MM.1S (cell line): ENCODE data around the gene GC.
A peak's percentile ranks its signal among the peaks of the same experiment; 100 is the strongest.
"Not testable (repeated sequence)": the region's sequence is repeated elsewhere in the genome, so short reads cannot be mapped to it uniquely, and the experiment has no call there.

Experiments used
- DNase-seq: peaks from one replicate; pipeline ENCODE4 v3.0.0-alpha.2; 2015
- H2AFZ ChIP-seq: fragments of 300-600 bp; sonication (generic); 2 replicates; pipeline ENCODE4 v1.6.0; 2016; ENCODE audit warnings: antibody characterized with exemption, low read length
- H3F3A ChIP-seq: fragments of 300-600 bp; sonication (generic); 2 replicates; pipeline ENCODE4 v1.6.1; 2016; ENCODE audit warnings: mild to moderate bottlenecking, antibody characterized with exemption, low read length, moderate library complexity, mixed read lengths; ENCODE audit not compliant: insufficient read depth
- H3K27ac ChIP-seq: fragments of 300-600 bp; sonication (generic); 2 replicates; pipeline ENCODE4 v1.5.1; 2016; ENCODE audit warnings: mild to moderate bottlenecking, low read length
- H3K27me3 ChIP-seq: fragments of 300-600 bp; sonication (generic); replicated peaks from 2 replicates; pipeline ENCODE4 v1.6.0; 2016; ENCODE audit warnings: low read length; ENCODE audit not compliant: insufficient read depth
- H3K36me3 ChIP-seq: fragments of 300-600 bp; sonication (generic); replicated peaks from 2 replicates; pipeline ENCODE4 v1.6.1; 2016; ENCODE audit warnings: mild to moderate bottlenecking, low read length, mixed read lengths; ENCODE audit not compliant: insufficient read depth
- H3K4me1 ChIP-seq: fragments of 300-600 bp; sonication (generic); 2 replicates; pipeline ENCODE4 v1.6.1; 2016; ENCODE audit warnings: low read length, mixed read lengths
- H3K4me2 ChIP-seq: fragments of 300-600 bp; sonication (generic); 2 replicates; pipeline ENCODE4 v1.6.0; 2016; ENCODE audit warnings: low read depth, low read length
- H3K4me3 ChIP-seq: fragments of 300-600 bp; sonication (generic); 2 replicates; pipeline ENCODE4 v1.5.1; 2016; ENCODE audit warnings: low read length, mixed read lengths
- H3K79me2 ChIP-seq: fragments of 300-600 bp; sonication (generic); 2 replicates; pipeline ENCODE4 v1.6.1; 2016; ENCODE audit warnings: mixed run types, low read length, mixed read lengths
- H3K9ac ChIP-seq: fragments of 300-600 bp; sonication (generic); 2 replicates; pipeline ENCODE4 v1.6.1; 2016; ENCODE audit warnings: low read length, mixed read lengths
- H3K9me2 ChIP-seq: fragments of 300-600 bp; sonication (generic); replicated peaks from 2 replicates; pipeline ENCODE4 v1.6.1; 2016; ENCODE audit warnings: mild to moderate bottlenecking, low read length, mixed read lengths; ENCODE audit not compliant: insufficient read depth
- H3K9me3 ChIP-seq: fragments of 300-600 bp; sonication (generic); replicated peaks from 2 replicates; pipeline ENCODE4 v1.6.1; 2016; ENCODE audit warnings: mild to moderate bottlenecking, low read length, mixed read lengths; ENCODE audit not compliant: insufficient read depth
- H4K20me1 ChIP-seq: fragments of 300-600 bp; sonication (generic); 2 replicates; pipeline ENCODE4 v1.6.1; 2016; ENCODE audit warnings: mild to moderate bottlenecking, low read length, moderate library complexity, mixed read lengths; ENCODE audit not compliant: insufficient read depth
- EZH2 ChIP-seq: fragments of 300-600 bp; sonication (generic); optimal IDR thresholded peaks from 2 replicates; pipeline ENCODE3; 2017; ENCODE audit warnings: low read depth, mild to moderate bottlenecking, antibody characterized with exemption, low read length, mixed read lengths
- EZH2phosphoT487 ChIP-seq: fragments of 300-600 bp; sonication (generic); IDR thresholded peaks from 2 replicates; pipeline ENCODE4 v1.6.1; 2018; ENCODE audit warnings: antibody characterized with exemption, low read length
- TF ChIP-seq, protein P1 (sequence below): fragments of 300-600 bp; sonication (generic); IDR thresholded peaks from 2 replicates; pipeline ENCODE4 v1.5.1; 2016; ENCODE audit warnings: antibody characterized with exemption, low read length, mixed read lengths

GC gene

DNA sequence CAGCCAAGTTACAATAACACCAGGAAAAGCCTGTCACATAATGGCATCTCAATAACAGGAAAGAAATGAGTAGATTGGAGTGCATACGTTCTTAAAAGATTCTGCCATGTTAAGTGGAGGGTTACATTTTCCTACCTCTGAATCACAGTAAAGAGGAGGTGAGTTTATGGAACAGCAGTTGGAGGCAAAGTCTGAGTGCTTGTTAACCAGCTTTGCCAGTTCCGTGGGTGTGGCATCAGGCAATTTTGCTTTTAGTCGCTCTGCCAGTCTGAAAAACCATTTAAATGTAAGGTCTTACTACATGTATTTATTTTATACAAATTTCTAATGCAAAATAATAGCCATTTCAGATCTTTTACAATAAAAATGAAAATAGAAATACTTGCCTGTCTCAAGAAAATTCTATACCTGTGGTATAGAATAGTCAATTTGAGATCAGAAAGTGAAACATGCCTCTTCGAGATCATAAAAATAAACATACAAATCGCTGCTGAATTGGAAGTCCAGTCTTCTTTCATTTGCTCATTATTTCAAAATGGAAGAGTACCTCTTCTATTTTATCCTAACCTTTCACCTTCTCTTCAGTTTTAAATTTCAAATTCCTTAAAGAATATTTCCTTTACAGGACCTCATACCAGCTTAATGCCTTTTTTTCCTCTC is 31.4 kb downstream of the GC start:
- Histone ChIP-seq H3K27ac (no peak overlapping the region), H3K4me3 (peak overlapping the region; percentile 26), H3F3A (no peaks in the 10 kb centered on the region), H3K4me2 (peak overlapping the region; percentile 57), H3K36me3 (no peaks in the 10 kb centered on the region), H3K27me3 (no peaks in the 10 kb centered on the region), H3K9ac (no peak overlapping the region), H4K20me1 (no peaks in the 10 kb centered on the region), H3K4me1 (peaks cover 5% of the 10 kb centered on the region), H3K79me2 (no peaks in the 10 kb centered on the region), H2AFZ (peak overlapping the region; percentile 26; the same call in 1 of the 2 replicates), H3K9me3 (no peaks in the 10 kb centered on the region), H3K9me2 (no peaks in the 10 kb centered on the region)
- peak; percentile 36 for DNase-seq
- TF ChIP-seq, protein P1, sequence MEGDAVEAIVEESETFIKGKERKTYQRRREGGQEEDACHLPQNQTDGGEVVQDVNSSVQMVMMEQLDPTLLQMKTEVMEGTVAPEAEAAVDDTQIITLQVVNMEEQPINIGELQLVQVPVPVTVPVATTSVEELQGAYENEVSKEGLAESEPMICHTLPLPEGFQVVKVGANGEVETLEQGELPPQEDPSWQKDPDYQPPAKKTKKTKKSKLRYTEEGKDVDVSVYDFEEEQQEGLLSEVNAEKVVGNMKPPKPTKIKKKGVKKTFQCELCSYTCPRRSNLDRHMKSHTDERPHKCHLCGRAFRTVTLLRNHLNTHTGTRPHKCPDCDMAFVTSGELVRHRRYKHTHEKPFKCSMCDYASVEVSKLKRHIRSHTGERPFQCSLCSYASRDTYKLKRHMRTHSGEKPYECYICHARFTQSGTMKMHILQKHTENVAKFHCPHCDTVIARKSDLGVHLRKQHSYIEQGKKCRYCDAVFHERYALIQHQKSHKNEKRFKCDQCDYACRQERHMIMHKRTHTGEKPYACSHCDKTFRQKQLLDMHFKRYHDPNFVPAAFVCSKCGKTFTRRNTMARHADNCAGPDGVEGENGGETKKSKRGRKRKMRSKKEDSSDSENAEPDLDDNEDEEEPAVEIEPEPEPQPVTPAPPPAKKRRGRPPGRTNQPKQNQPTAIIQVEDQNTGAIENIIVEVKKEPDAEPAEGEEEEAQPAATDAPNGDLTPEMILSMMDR: no peak
- no peak for TF ChIP-seq EZH2phosphoT487
- no peak for TF ChIP-seq EZH2

GRCh38 chr4:71749008-71749594 is 34.8 kb downstream of the GC start:
- Histone ChIP-seq H3K4me3 (no peak overlapping the region), H3K9me3 (no peaks in the 10 kb centered on the region), H3K27me3 (no peaks in the 10 kb centered on the region), H3K27ac (no peak overlapping the region), H3K4me2 (no peak overlapping the region), H3K9ac (no peak overlapping the region), H3K36me3 (no peaks in the 10 kb centered on the region), H3F3A (no peaks in the 10 kb centered on the region), H3K79me2 (no peaks in the 10 kb centered on the region), H3K9me2 (no peaks in the 10 kb centered on the region), H4K20me1 (no peaks in the 10 kb centered on the region), H2AFZ (no peak overlapping the region), H3K4me1 (peaks cover 5% of the 10 kb centered on the region)
- TF ChIP-seq, protein P1: no peak
- TF ChIP-seq EZH2phosphoT487 (no peak), EZH2 (no peak)
- DNase-seq: no peak

- TF ChIP-seq EZH2: no peak
- TF ChIP-seq EZH2phosphoT487: no peak
- TF ChIP-seq, protein P1: no peak
- no peaks in the 10 kb centered on the region for H3K79me2 ChIP-seq
- H3K36me3 ChIP-seq: no peaks in the 10 kb centered on the region
- no peaks in the 10 kb centered on the region for H3K4me1 ChIP-seq
- DNase-seq: no peak
- no peaks in the 10 kb centered on the region for H3F3A ChIP-seq
- H3K4me3 ChIP-seq: no peak overlapping the region
- H2AFZ ChIP-seq: no peak overlapping the region
- no peaks in the 10 kb centered on the region for H3K27me3 ChIP-seq
- no peak overlapping the region for H3K4me2 ChIP-seq
- no peak overlapping the region for H3K27ac ChIP-seq
- H3K9ac ChIP-seq: no peak overlapping the region
- no peaks in the 10 kb centered on the region for H3K9me2 ChIP-seq
- no peaks in the 10 kb centered on the region for H4K20me1 ChIP-seq
- no peaks in the 10 kb centered on the region for H3K9me3 ChIP-seq
Observed at GRCh38 chr4:71746379-71746778, 37.5 kb downstream of the GC start.

DNA sequence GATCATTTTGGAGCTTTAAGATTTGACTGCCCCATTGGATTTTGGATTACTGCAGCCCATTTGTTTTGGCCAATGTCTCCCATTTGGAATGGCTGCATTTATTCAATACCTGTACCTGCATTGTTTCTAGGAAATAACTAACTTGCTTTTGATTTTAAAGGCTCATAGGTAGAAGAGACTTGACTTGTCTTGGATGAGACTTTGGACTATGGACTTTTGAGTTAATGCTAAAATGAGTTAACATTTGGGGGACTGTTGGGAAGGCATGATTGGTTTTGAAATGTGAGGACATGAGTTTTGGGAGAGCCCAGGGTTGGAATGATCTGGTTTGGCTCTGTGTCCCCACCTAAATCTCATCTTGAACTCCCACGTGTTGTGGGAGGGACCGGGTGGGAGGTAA is 45.1 kb downstream of the GC start:
- H3K4me3 ChIP-seq, H3K9ac ChIP-seq, H3K9me2 ChIP-seq, H3K4me1 ChIP-seq, DNase-seq, H3K4me2 ChIP-seq, H3K36me3 ChIP-seq, H3F3A ChIP-seq, H3K27me3 ChIP-seq, H2AFZ ChIP-seq, H3K27ac ChIP-seq, H3K79me2 ChIP-seq, H4K20me1 ChIP-seq, H3K9me3 ChIP-seq: not testable (repeated sequence)
